Activated CD8-positive, alpha-beta memory T cell treated with anti-CD3 and anti-CD28 coated beads, Interleukin-2, amount 50 U/mL, for 1 hour (primary cell): ENCODE results near the gene METTL15.
"Not testable (repeated sequence)": the region's sequence is repeated elsewhere in the genome, so short reads cannot be mapped to it uniquely, and the experiment has no call there.

Experiments
- DNase-seq: peaks from one replicate; pipeline ENCODE4 v3.0.0-alpha.2; 2020; ENCODE audit errors: extremely low read depth

The METTL15 gene

DNA sequence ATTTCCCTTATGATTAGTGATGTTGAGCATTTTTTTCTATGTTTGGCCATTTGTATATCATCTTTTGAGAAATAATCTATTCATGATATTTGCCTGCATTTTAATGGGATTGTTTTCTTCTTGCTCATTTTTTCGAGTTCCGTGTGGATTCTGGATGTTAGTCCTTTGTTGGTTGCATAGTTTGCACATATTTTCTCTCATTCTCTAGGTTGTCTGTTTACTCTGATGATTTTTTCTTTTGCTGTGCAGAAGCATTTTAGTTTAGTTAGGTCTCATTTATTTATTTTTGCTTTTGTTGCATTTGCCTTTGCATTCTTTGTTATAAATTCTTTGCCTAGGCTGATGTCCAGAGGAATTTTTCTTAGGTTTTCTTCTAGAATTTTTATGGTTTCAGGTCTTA, 87.3 kb downstream of the METTL15 start:
- no peak for DNase-seq

DNA sequence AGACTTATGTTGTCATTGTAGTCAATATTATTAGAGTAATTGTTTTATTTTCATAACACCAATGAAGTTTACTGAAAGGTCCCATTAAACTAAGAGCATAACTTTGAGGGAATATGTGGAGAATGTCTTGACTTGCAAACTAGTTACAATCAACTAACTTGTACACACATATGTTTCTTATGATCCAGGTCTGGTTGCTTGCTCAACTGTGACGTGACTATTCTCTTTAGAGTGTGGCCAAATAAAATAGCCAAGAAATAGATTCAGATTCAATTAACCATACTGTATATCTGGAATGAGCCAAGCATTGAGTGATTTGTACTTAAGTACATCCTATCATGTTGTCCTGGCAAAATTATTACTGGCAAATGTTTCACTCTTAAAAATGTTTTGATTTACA, 101.7 kb downstream of the METTL15 start:
- no peak for DNase-seq

DNA sequence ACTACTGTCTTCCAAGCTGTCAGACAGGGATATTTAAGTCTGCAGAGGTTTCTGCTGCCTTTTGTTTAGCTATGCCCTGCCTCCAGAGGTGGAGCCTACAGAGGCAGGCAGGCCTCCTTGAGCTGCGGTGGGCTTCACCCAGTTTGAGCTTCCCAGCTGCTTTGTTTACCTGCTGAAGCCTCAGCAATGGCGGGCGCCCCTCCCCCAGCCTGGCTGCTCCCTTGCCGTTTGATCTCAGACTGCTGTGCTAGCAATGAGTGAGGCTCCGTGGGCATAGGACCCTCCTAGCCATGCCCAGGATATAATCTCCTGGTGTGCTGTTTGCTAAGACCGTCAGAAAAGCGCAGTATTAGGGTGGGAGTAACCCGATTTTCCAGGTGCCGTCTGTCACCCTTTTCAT, 113.9 kb downstream of the METTL15 start:
- not testable (repeated sequence) for DNase-seq

DNA sequence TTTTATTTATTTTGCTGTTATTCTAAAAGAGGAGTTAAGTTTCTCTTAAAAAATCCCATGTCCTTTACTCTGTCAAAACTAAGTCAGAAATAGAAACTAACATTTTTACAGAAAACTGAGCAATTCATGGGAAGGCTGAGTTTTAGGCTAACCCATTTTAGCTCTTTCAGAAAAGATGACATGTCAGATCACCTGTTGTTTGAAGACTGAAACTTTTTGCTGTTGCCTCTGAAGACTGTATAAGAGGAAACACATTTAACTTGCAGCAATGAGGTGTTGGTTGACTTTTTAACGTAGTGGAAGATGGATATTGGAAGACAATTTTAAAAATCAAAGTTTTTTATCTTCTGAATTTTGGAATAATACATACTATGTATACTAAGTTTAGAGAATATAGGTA, 115.4 kb downstream of the METTL15 start:
- no peak for DNase-seq

DNA sequence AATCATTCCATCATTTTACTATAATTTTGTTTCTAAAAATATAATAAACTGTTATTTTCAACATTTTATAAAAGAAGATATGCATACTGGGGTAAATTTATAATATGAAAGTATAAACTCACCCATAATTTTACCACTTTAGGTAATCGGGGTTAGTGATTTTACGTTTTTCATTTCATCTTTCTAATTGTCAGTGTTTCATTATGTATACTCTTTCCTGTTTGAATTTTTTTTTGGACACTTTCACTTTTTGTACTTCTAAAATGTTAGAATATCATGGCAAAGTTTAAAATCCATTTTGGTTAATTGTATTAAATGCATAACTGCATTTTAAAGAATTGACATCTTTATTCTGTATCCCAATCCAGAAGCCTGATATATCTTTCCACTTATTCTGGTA, 115.8 kb downstream of the METTL15 start:
- DNase-seq: no peak

DNA sequence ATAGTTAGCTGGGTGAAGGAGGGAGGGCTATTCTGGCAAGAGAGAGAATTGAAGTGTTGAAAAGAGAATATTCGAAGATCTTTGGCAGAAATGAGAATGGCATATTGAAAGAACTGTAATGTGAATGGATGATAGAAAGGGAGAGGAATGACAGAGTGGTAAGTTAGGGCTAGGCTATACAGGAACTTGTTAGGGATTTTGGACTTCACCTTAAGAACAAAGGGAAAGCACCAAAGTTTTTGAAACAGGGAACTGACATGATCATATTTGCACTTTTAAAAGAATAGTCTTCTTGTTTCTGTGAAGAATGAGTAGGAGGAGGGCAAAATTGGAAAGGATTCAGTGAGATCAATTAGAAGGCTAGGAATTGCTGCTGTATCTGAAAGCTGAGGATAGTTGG, 119.3 kb downstream of the METTL15 start:
- no peak for DNase-seq

DNA sequence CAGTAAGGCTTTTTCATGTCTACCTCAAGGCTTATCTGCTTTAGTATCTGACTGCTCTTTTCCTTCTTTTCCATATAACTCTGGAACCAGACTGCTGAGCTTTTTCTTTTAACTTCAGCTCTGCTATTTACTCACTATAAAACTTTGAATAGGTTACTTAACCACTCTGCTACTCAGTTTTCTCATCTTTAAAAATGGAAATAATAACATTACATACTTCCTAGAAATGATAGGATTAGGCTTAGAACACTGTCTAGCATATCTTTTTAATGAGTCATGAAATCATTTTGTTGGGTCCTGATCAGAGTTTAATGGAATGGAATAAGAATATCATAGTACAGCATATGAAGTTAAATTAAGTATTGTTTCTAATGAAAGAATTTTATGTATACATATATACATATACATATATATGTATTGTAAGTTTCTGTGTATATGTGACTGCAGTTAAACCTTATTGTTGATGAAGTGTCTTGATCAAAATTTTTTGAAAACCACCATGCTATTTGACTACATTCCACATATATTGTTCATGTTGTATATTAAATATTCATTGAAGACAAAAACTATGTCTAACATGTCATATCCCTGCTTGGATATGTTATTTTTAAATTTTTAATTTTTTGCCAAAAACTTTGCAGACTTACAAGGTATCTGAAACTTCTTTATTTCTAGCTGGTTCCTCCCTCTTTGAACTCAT, 120.2 kb downstream of the METTL15 start:
- no peak for DNase-seq

DNA sequence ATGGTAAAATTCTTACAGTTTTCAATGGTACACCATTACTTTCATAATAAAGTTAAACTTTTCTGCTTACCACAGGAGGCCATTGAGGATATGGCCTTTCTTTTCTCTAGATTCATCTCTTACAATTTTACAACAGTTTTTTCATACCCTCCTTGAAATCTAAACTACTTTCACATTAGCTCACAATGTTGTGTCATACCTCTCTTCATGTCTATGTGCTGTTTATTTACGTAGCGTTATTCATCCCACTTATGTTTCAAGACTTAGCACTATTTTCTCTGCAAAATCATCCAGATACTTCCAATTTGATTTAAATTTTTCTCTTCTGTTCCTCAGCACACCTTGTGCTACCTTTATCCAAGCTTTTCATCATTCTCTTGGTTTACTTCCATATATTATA, 123.3 kb downstream of the METTL15 start:
- no peak for DNase-seq

DNA sequence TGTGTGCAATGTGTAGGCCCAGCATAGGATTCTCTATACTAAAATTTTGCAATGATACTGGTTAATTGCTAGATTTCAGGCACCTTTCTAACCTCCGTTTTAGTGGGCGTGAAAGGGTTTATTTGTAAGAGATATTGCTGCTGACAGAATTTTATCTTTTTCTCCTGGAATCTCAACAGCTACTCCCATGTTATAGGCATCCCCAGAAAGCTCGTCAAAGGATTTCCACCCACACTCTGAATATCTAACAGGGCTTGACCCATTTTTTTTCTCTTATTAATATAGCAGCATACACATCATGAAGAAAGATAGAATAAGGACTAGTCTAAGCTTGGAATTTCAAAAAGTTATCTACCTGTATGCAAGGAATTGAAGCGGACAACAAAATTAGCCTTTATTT, 124.5 kb downstream of the METTL15 start:
- DNase-seq: no peak

DNA sequence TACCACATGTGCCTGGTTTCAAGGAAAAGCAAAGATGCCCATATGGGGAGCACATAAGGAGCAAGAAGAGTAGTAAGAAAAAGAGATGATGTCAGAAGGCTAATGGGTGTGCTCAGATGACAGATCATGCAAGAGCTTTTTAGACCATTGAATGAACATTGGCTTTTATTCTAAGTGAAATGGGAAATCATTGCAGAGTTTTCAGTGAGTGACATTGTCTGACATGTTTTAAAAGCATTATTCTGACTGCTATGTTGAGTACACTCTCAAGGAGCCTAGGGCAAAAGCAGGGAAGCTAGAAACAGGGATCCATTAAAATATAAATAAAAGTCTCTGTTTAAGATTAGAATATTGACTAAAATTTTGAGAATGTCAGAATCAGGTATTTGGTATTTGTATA, 133.6 kb downstream of the METTL15 start:
- no peak for DNase-seq

DNA sequence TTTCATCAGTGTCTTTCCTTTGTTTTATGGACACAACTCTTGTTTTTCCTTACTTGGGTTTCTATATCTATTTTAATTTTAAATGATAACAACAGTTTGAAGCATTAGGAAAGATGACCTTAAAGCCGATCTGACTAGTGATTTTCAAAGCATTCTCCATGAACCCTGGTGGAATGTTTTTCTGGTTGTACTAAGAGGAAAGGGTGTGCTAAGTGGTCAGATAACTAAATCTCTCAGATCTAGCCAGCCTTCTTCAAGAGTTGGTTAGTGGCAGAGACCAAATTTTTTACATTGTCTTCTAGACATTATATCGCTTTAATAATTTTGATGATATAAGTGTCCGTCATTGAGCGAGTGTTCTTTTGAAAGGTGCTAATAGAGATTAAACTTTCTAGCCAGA, 134.4 kb downstream of the METTL15 start:
- no peak for DNase-seq

DNA sequence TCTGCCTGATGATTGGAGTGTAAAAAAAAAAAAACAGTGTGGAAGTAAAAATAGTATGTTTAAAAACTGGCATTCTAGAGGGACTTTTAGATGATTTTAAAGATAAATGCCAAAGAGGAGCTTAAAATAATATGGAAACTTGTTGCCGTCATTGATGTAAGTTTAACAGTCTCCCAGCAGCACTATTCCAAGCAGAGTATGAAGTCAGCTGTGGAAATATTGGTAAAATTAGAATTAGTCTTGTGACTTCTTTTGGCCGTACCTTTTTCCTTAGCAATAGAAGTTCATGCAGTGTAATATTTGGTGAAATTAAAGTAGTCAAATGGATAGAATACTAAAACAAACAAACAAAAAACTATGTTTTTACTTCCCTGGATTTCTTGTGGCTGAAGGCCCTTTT, 134.9 kb downstream of the METTL15 start:
- no peak for DNase-seq

DNA sequence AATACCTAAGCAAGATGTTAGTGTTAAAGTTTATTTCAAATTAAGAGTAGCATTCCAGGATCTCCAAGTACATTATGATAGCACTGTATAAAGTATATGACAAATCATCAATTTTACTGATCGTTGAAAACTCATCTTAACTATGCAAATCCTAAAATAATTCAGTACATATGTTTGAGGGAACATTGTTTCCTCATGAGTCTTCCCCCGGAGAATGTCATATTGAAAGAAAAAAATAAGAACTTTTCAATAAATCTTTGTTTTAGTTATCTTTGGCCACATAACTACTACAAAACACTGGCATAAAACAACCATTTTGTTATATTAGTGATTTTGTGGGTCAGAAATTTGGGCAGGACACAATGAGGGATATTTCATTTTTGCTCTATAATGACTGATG, 135.4 kb downstream of the METTL15 start:
- DNase-seq: no peak

DNA sequence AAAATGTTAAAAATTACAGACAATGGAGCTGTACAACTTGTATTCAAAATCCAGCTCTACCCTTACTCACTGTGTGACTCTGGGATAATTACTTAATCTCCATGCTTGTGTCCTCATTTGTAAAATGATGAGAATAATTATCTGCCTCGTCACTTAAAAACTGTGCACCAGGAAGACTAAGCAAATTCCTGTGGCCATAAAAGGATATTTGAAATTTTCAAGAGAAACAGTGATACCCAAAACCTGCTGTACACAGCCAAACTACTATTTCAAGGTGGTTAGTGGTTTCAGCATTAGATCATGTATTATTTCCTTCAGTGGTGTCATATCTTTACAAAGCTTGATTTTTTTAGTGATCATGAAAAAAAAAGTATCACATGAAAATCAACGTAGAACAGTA, 136.9 kb downstream of the METTL15 start:
- no peak for DNase-seq

DNA sequence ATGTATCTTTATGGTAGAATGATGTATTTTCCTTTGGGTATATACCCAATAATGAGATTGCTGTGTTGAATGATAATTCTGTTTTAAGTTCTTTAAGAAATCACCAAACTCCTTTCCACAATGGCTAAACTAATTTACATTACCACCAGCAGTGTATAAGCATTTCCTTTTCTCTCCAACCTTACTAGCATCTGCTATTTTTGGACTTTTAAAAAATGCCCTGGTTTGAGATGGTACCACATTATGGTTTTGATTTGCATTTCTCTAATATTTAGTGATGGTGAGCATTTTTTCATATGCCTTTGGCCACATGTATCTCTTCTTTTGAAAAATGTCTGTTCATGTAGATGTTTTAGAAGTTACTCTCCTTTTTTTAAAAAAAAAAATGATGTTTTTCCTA, 142.0 kb downstream of the METTL15 start:
- DNase-seq: no peak

DNA sequence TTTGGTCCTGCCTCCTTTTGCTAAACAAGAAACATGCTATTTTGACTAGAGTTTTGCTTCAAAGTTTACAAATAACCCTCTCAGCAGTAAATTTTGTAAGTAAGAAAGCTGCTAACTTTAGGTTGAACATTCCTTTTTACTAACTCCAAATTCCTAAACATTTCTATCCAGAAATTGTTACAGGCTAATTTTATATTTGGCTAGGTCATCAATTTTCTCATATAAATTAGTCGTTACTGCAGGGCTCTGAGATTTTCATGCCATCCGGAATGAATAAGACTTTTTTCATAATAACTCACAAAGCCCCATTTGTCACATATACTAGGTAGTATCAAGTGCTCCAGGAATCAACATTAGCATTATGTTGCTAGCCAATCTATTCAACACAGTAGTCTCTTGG, 143.1 kb downstream of the METTL15 start:
- no peak for DNase-seq

DNA sequence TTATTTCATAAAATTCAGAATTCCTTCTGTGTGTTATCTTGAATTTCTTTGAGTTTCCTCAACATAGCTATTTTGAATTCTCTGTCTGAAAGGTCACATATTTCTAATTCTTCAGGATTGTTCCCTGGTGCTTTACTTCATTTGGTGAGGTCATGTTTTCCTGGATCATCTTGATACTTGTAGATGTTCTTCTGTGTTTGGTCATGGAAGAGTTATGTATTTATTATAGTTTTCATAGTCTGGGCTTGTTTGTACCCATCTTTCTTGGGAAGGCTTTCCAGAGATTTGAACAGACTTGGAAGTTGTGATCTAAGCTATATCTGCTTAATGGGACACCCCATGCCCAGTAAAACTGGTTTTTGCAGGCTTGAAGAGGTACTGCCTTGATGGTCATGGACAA, 149.6 kb downstream of the METTL15 start:
- no peak for DNase-seq

DNA sequence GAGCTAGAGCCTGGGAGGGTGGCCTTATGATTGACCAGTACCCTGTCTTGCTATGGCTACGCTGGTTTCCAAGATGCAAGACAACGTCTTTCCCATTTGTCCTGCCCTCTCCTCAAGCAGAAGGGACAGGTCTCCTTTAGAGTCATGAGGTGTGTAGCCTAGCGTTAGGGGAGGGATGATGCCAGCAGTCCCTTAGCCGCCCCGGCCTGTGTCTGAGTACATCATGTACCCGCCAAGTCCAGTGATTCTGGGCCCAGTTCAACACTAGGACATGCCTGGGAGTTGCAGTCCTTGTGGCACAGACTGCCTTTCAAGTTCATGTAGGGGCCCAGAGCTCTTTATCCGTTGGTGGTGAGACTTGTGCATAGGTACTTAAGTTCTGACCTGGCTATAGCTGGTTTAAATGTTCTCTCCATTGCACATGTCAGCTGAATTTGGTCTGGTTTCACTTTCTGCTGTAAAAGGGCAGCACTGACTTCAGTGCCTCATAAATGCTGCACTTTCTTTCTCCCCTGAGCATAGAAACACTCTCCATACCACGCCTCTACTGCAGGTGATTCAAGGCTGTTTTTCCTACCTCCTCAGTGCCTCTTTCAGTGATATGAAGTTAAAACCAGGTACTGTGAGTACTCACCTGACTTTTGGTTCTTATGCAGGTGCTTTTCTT, 151.1 kb downstream of the METTL15 start:
- no peak for DNase-seq

DNA sequence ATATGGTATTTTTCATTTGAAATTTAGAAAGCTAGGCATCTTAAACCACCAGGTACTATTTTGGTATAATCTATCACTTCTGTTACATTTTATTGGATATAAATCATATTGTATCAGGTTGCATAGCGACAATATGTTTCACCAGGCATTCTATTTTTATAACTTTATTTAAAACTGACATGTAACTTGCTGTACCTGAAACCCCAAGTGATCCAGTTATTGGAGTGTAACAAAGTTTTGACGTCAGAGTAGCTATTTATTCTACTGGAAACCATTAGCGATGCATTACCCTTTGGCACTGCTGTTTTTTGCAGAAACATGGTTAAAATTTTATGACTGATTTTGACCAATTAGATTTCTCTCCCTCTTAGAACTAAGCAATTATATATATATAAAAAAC, 160.7 kb downstream of the METTL15 start:
- DNase-seq: no peak

DNA sequence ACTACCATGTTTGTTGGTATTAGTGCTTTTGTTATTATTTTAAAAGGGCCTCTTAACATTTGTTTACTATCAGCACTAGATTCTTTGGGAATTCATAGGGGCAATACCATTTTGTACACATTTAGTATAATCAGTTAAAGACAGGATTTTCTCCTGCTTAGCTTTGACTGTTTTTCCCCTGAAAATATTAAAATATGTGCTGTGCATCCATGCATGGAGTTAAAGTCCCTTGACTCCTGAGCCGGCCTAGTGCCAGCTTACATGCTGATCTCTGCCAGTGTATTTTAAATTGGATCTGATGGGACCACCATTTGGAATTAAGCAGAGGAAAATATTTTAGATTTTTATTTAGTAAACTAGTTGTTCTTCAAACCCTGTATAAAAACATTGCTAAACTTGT, 161.4 kb downstream of the METTL15 start:
- no peak for DNase-seq

DNA sequence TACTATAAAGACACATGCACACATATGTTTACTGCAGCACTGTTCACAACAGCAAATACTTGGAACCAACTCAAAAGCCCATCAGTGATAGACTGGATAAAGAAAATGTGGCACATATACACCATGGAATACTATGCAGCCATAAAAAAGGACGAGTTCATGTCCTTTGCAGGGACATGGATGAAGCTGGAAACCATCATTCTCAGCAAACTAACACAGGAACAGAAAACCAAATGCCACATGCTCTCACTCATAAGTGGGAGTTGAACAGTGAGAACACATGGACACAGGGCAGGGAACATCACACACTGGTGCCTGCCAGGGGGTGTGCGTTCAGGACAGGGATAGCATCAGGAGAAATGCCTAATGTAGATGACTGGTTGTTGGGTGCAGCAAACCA, 164.1 kb downstream of the METTL15 start:
- DNase-seq: not testable (repeated sequence)

DNA sequence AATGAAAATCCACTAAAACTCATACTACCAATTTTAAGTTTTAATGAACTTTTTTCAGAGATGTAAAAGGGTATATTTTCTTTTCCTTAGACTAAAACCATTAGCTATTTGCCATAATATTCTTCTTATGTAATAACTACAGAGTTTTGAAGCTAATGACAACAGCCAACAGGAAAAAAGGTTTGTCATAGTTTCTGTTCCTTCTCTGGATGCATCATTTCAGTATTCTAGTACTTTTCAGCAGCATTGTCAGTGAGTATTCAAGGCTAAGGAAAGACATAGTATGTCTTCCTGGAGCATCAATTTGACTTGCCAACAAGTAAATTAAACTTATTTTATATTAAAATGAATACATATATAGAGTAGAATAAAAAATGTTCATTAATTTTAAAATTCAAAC, 166.0 kb downstream of the METTL15 start:
- no peak for DNase-seq

DNA sequence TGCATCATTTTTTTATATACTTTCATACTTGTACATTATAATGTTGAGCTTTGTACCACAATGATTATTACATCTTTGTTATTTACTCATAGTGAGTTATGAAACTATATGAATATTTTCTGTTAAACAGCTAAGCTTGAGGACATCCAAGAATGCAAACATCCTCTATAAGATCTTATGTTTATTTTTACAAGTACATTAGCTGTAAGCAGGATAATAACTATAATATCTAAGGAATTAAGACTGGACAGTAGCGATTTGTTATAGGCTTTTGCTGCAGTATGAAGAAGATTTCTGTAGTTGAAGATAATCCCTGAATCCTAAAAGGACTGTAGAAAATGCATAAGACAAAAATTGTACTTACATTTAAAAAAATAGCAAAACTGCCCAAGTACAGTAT, 176.0 kb downstream of the METTL15 start:
- DNase-seq: no peak

DNA sequence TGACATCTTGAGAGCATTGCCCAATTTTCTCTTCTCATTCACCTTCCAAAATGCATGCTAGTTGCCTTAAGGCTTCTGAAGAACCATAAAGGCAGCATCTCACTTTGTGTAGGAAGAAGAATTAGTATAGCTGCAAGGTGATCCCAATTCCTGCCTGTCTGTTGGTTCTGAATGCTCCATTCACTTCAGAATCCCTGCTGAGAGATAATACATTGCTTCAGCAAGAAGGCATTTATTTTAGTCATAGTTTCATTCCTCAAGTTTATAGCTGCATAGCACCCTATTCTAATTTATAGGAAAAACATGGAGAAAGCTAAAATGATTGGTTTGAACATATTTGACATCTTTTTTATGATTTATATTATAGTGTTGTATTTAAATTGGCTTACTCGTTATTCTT, 181.3 kb downstream of the METTL15 start:
- no peak for DNase-seq
